Parathyroid adenoma (tissue), 2 donors: ENCODE results near the gene ITFG1.
"Not testable (repeated sequence)": the region's sequence is repeated elsewhere in the genome, so short reads cannot be mapped to it uniquely, and the experiment has no call there.

Experiments used
- H2AFZ ChIP-seq: fragments of 300-600 bp; sonication (generic); one replicate; pipeline ENCODE4 v1.7.0; 2017; ENCODE audit warnings: antibody characterized with exemption, mild to moderate bottlenecking
- H3K27ac ChIP-seq: fragments of 300-600 bp; sonication (generic); one replicate; pipeline ENCODE4 v1.7.0; 2017
- H3K27me3 ChIP-seq: fragments of 300-600 bp; sonication (generic); one replicate; pipeline ENCODE4 v1.7.0; 2017; ENCODE audit warnings: low read length; ENCODE audit not compliant: control insufficient read depth, insufficient read depth
- H3K36me3 ChIP-seq: fragments of 300-600 bp; sonication (generic); one replicate; pipeline ENCODE4 v1.7.0; 2017; ENCODE audit warnings: low read length; ENCODE audit not compliant: control insufficient read depth, insufficient read depth
- H3K4me1 ChIP-seq: fragments of 300-600 bp; sonication (generic); one replicate; pipeline ENCODE4 v1.7.0; 2017; ENCODE audit warnings: control low read depth
- H3K4me2 ChIP-seq: fragments of 300-600 bp; sonication (generic); one replicate; pipeline ENCODE4 v1.7.0; 2017; ENCODE audit warnings: low read length
- H3K4me3 ChIP-seq: fragments of 300-600 bp; sonication (generic); one replicate; pipeline ENCODE4 v1.7.0; 2017; ENCODE audit warnings: low read depth, low read length
- H3K79me2 ChIP-seq: fragments of 300-600 bp; sonication (generic); one replicate; pipeline ENCODE4 v1.7.0; 2017; ENCODE audit warnings: control low read depth
- H3K9ac ChIP-seq: fragments of 300-600 bp; sonication (generic); one replicate; pipeline ENCODE4 v1.7.0; 2017; ENCODE audit warnings: mild to moderate bottlenecking
- H3K9me3 ChIP-seq: fragments of 300-600 bp; sonication (generic); one replicate; pipeline ENCODE4 v1.7.0; 2017; ENCODE audit warnings: low read length; ENCODE audit not compliant: control insufficient read depth
- TF ChIP-seq, protein P1 (sequence below): fragments of 300-600 bp; sonication (generic); IDR thresholded peaks from one replicate; pipeline ENCODE4 v1.7.0; 2017; ENCODE audit warnings: antibody characterized with exemption, mild to moderate bottlenecking
- donor health status: primary hyperparathyroidism.

The ITFG1 gene

DNA sequence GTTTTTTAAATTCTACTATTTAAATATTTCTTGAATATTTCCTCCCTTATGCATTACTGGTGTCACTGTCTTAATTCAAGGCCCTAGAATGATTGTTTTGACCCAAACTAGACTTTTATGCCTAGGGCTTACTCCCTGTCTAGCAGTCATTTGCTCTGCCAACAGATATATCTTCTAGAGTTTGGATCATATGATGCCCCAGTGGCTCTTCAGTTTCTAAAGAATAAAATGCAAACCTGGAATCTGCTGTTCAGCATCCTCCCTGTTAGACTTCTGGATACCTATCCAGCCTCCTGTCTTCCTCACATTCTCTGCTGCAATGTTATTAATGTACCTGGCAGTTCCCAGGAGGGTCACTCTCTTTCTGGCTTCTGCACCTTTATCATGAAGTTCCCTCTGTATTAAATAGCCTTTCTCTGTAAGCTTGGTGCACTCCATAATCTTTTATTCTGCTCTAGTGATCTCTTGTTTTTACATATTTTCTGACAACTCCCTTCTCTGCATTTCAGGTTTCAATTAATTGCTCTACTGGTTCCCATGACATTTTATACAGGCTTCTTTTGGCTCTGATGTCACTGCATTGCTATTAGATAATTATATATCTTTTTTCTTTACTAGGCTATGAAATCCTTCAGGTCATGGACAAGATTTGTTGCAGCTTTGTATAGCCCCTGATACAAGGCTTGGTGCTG, 15.9 kb upstream of the ITFG1 start:
- Histone ChIP-seq H3K27ac (no peak overlapping the region), H3K79me2 (peaks cover 17% of the 10 kb centered on the region), H3K9ac (no peak overlapping the region), H3K4me2 (no peak overlapping the region), H3K27me3 (no peaks in the 10 kb centered on the region), H3K4me3 (no peak overlapping the region), H3K4me1 (peaks cover 2% of the 10 kb centered on the region), H3K9me3 (no peaks in the 10 kb centered on the region), H3K36me3 (no peaks in the 10 kb centered on the region), H2AFZ (no peak overlapping the region)
- TF ChIP-seq, protein P1, sequence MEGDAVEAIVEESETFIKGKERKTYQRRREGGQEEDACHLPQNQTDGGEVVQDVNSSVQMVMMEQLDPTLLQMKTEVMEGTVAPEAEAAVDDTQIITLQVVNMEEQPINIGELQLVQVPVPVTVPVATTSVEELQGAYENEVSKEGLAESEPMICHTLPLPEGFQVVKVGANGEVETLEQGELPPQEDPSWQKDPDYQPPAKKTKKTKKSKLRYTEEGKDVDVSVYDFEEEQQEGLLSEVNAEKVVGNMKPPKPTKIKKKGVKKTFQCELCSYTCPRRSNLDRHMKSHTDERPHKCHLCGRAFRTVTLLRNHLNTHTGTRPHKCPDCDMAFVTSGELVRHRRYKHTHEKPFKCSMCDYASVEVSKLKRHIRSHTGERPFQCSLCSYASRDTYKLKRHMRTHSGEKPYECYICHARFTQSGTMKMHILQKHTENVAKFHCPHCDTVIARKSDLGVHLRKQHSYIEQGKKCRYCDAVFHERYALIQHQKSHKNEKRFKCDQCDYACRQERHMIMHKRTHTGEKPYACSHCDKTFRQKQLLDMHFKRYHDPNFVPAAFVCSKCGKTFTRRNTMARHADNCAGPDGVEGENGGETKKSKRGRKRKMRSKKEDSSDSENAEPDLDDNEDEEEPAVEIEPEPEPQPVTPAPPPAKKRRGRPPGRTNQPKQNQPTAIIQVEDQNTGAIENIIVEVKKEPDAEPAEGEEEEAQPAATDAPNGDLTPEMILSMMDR, result no peak

DNA sequence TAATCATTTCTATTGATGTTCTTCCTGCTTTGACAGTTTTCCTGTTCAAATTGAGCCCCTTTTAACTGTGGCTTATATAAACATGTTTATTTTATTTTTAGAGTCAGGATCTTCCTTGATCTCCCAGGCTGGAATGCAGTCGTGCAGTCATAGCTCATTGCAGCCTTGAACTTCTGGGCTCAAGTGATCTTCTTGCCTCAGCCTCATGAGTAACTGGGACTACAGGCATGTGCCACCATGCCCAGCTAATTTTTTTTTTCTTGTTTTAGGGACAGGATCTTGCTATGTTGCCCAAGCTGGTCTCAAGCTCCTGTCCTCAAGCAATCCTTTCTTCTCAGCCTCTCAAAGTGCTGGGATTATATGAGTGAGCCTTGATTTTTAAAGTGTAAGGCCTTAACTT, 14.9 kb upstream of the ITFG1 start:
- Histone ChIP-seq H2AFZ (no peak overlapping the region), H3K4me1 (peaks cover 2% of the 10 kb centered on the region), H3K4me2 (no peak overlapping the region), H3K9ac (no peak overlapping the region), H3K36me3 (no peaks in the 10 kb centered on the region), H3K27me3 (no peaks in the 10 kb centered on the region), H3K4me3 (no peak overlapping the region), H3K9me3 (no peaks in the 10 kb centered on the region), H3K27ac (no peak overlapping the region), H3K79me2 (peaks cover 24% of the 10 kb centered on the region)
- TF ChIP-seq, protein P1, result no peak

DNA sequence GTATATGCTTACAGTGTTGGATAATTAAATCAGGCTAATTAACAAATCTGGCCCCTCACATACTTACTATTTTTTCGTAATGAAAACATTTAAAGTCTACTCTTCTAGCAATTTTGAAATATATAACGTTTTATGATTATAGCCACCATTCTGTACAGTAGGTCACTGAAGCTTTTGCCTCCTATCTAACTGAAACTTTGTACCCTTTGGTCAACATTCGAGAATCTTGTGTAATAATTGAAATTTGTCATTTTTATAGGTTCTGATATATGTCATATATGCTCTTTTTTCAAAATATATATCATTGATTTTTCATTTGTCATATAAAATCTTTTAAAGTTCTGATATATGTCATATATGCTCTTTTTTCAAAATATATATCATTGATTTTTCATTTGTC, 12.9 kb upstream of the ITFG1 start:
- H3K79me2 ChIP-seq, result peaks cover 25% of the 10 kb centered on the region
- H3K4me3 ChIP-seq, result no peak overlapping the region
- H3K36me3 ChIP-seq, result no peaks in the 10 kb centered on the region
- no peak overlapping the region for H3K9ac ChIP-seq
- H3K27ac ChIP-seq, result no peak overlapping the region
- no peaks in the 10 kb centered on the region for H3K4me1 ChIP-seq
- H3K9me3 ChIP-seq, result no peaks in the 10 kb centered on the region
- H2AFZ ChIP-seq, result no peak overlapping the region
- H3K27me3 ChIP-seq, result no peaks in the 10 kb centered on the region
- TF ChIP-seq, protein P1, result no peak
- H3K4me2 ChIP-seq, result no peak overlapping the region

DNA sequence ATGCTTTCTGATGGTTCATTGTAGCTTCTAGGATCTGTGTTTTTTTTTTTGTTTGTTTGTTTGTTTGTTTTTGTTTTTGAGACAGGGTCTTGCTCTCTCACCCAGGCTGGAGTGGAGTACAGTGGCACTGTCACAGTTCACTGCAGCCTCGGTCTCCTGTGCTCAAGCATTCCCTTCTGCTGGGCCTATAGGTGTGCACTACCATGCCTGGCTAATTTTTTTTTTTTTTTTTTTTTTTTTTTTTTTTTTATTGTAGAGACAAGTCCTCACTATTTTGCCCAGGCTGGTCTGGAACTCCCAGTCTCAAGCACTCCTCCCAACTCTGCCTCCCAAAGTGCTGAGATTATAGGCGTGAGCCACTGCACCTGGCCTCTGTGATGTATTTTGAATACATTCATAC, 12.1 kb upstream of the ITFG1 start:
- not testable (repeated sequence) for H3K27me3 ChIP-seq, H3K27ac ChIP-seq, H3K4me2 ChIP-seq, H3K9ac ChIP-seq, H3K4me1 ChIP-seq, H2AFZ ChIP-seq, H3K4me3 ChIP-seq, H3K36me3 ChIP-seq, H3K9me3 ChIP-seq
- H3K79me2 ChIP-seq, result peaks cover 26% of the 10 kb centered on the region

DNA sequence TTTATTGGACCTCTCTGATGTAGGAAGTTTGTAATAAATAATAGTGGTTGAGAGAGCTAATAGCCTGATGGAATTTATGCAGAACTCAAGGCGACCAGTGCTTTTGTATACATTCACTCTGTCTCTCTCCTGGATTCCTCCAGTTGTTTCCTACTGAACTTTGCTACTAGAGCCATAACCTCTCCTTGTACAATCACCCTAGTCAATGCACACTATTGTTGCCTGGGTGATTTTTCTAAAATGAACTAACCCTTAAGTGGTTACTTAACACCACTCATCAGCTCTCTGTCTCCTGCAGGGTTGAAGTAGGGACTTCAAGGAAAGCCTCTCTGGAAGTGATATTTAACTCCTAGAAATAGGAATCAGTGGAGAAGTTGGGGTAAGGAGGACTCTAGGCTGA, 9.9 kb upstream of the ITFG1 start:
- Histone ChIP-seq H2AFZ (no peak overlapping the region), H3K27me3 (no peaks in the 10 kb centered on the region), H3K4me1 (peaks cover 6% of the 10 kb centered on the region), H3K36me3 (no peaks in the 10 kb centered on the region), H3K79me2 (peaks cover 33% of the 10 kb centered on the region), H3K9me3 (no peaks in the 10 kb centered on the region), H3K27ac (no peak overlapping the region), H3K9ac (no peak overlapping the region), H3K4me2 (no peak overlapping the region), H3K4me3 (no peak overlapping the region)
- TF ChIP-seq, protein P1, result no peak
